ENCODE data around the gene PTPRG. TPM values are rescaled to one million over a fixed set of nuclear protein-coding genes. Genes with fewer than 3 reads are reported as not detected.

The PTPRG gene
- total and polyA plus RNA-seq, 2 of the 13 experiments (the other 11 are each of a cell fraction or from before 2014, with no cell fraction given), result 8.0 to 25.3 TPM

DNA sequence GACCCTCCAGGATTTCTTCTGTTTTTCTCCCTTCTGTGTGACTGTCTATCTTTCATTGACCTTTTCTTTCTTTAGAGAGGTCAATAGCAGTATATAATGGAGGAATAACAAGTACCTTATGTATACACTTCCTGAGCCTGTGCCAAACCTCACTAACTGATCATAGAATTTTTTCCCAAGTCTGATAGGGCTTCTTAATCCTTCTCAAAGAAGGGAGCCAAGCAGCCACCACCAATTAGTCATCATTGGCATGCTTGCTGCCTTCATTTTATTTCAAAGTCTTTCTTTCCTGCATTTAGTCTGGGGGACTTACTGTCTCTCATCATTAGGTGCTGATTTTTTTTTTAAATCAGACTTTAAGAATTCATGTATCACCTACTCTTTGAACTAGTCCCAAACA, 485.0 kb downstream of the PTPRG start:
- BruUV-seq (replicated peaks), result no TSS peak
- intact Hi-C loops (cut with micrococcal nuclease; ENCODE audit: unreplicated experiment), result no loop called here
- in situ Hi-C loops (cut with HindIII; ENCODE audit: extremely low pct_ligation_motif_present, low pct_unique_long_range_greater_than_20kb), result no loop called here
- TF ChIP-seq, protein P1, sequence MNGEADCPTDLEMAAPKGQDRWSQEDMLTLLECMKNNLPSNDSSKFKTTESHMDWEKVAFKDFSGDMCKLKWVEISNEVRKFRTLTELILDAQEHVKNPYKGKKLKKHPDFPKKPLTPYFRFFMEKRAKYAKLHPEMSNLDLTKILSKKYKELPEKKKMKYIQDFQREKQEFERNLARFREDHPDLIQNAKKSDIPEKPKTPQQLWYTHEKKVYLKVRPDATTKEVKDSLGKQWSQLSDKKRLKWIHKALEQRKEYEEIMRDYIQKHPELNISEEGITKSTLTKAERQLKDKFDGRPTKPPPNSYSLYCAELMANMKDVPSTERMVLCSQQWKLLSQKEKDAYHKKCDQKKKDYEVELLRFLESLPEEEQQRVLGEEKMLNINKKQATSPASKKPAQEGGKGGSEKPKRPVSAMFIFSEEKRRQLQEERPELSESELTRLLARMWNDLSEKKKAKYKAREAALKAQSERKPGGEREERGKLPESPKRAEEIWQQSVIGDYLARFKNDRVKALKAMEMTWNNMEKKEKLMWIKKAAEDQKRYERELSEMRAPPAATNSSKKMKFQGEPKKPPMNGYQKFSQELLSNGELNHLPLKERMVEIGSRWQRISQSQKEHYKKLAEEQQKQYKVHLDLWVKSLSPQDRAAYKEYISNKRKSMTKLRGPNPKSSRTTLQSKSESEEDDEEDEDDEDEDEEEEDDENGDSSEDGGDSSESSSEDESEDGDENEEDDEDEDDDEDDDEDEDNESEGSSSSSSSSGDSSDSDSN (CRISPR knock-in tag; IDR thresholded peaks at IDR 0.05), result no peak
- TF ChIP-seq ZHX1 (CRISPR knock-in tag; IDR thresholded peaks at IDR 0.05; ENCODE audit: low read depth) (no peak), FOXK2 (IDR thresholded peaks at IDR 0.05) (no peak), ZBTB7A (CRISPR knock-in tag; IDR thresholded peaks at IDR 0.05) (no peak), DBP (CRISPR knock-in tag; IDR thresholded peaks at IDR 0.05; ENCODE audit: not compliant biosample characterization) (no peak), ZNF7 (CRISPR knock-in tag; IDR thresholded peaks at IDR 0.05) (no peak), ZNF432 (CRISPR knock-in tag; IDR thresholded peaks at IDR 0.05; ENCODE audit: borderline replicate concordance) (no peak), SYNCRIP (IDR thresholded peaks at IDR 0.05; ENCODE audit: insufficient read depth, low read depth, low read length) (no peak), SRSF9 (IDR thresholded peaks at IDR 0.05; ENCODE audit: borderline replicate concordance, insufficient read depth, low read depth, low read length, poor library complexity, severe bottlenecking) (no peak), MTA1 (CRISPR knock-in tag; IDR thresholded peaks at IDR 0.05; ENCODE audit: borderline replicate concordance) (no peak), KDM1A (CRISPR knock-in tag; IDR thresholded peaks at IDR 0.05) (no peak), ZMYM4 (CRISPR knock-in tag; IDR thresholded peaks at IDR 0.05) (no peak), ZNF598 (CRISPR knock-in tag; IDR thresholded peaks at IDR 0.05; ENCODE audit: borderline replicate concordance) (no peak), ZNF12 (CRISPR knock-in tag; IDR thresholded peaks at IDR 0.05) (no peak), GATA4 (IDR thresholded peaks at IDR 0.05; ENCODE audit: borderline replicate concordance, low read depth) (no peak)
- no peaks in the 10 kb centered on the region for H3K9me3 ChIP-seq (ENCODE audit: low read length)
- H3K79me2 ChIP-seq (ENCODE audit: insufficient read depth, low read length), result no peaks in the 10 kb centered on the region
- ATAC-seq, result no peak
- H2AFZ ChIP-seq (ENCODE audit: low read length), result no peak overlapping the region
- H3K27ac ChIP-seq (ENCODE audit: extremely low read length, insufficient read depth, low read length), result no peak overlapping the region
- CTCF ChIA-PET (ENCODE audit: low intra/inter-chr PET ratio, low total read pairs), result no interaction called here
- H3K4me1 ChIP-seq (ENCODE audit: insufficient read depth, low read length), result no peaks in the 10 kb centered on the region
- H3K4me3 ChIP-seq (replicated peaks in 1 of 3; ENCODE audit: insufficient read depth in 1 of 3, low read depth in 2 of 3, low read length in 3 of 3), result no peak overlapping the region
- POLR2A ChIA-PET, result no interaction called here
- no peak for FAIRE-seq
- no peak overlapping the region for H3K9ac ChIP-seq (ENCODE audit: insufficient read depth, low read depth, low read length)
- H3K4me2 ChIP-seq (ENCODE audit: low read depth, low read length), result no peak overlapping the region
- DNase-seq (ENCODE audit: low spot score), result no peak
- H3K36me3 ChIP-seq (replicated peaks in 1 of 2; ENCODE audit: control insufficient read depth in 1 of 2, insufficient read depth in 2 of 2, low read length in 2 of 2), result no peaks in the 10 kb centered on the region
- no peaks in the 10 kb centered on the region; the same call in 1 of the 2 replicates for H4K20me1 ChIP-seq (ENCODE audit: insufficient read depth, low read length)
- H3K27me3 ChIP-seq (ENCODE audit: control insufficient read depth in 1 of 2, insufficient read depth in 2 of 2, low read length in 2 of 2), result no peaks in the 10 kb centered on the region

Data from HepG2 (cell line).